Measurements from ENCODE around the gene PLIN3.

- TF ChIP-seq CTCF (IDR thresholded peaks at IDR 0.05): no peak
- no peak for TF ChIP-seq POLR2A (IDR thresholded peaks at IDR 0.05)
These were observed 51.1 kb downstream of the PLIN3 start for GRCh38 chr19:4816202-4816949.
